Neural progenitor cell (in vitro differentiated cells): Measurements from ENCODE around the gene CTTNBP2NL. TPM values are rescaled to one million over a fixed set of nuclear protein-coding genes. Genes with fewer than 3 reads are reported as not detected.

Source experiments
- DNase-seq: peaks from one replicate; pipeline ENCODE4 v3.0.0-alpha.2; 2016; ENCODE audit warnings: low spot score
- H2AFZ ChIP-seq: fragments of 200-600 bp; sonication (generic); replicated peaks from 2 replicates; pipeline ENCODE4 v1.6.1; 2016; ENCODE audit warnings: antibody characterized with exemption
- H3F3A ChIP-seq: fragments of 200-600 bp; sonication (generic); 2 replicates; pipeline ENCODE4 v1.6.1; 2016; ENCODE audit warnings: antibody characterized with exemption, low read depth
- H3K27ac ChIP-seq: fragments of 200-600 bp; sonication (generic); 2 replicates; pipeline ENCODE4 v1.5.1; 2016; ENCODE audit warnings: mild to moderate bottlenecking
- H3K27me3 ChIP-seq: fragments of 200-600 bp; sonication (generic); 2 replicates; pipeline ENCODE4 v1.6.1; 2016; ENCODE audit warnings: mild to moderate bottlenecking, moderate library complexity
- H3K36me3 ChIP-seq: fragments of 200-600 bp; sonication (generic); 2 replicates; pipeline ENCODE4 v1.5.1; 2016
- H3K4me1 ChIP-seq: fragments of 200-600 bp; sonication (generic); 2 replicates; pipeline ENCODE4 v1.6.1; 2016; ENCODE audit warnings: mixed run types
- H3K4me2 ChIP-seq: fragments of 200-600 bp; sonication (generic); 2 replicates; pipeline ENCODE4 v1.6.1; 2016
- H3K4me3 ChIP-seq: fragments of 200-600 bp; sonication (generic); 2 replicates; pipeline ENCODE4 v1.5.1; 2016
- H3K79me2 ChIP-seq: fragments of 200-600 bp; sonication (generic); 2 replicates; pipeline ENCODE4 v1.6.1; 2016; ENCODE audit warnings: low read depth
- H3K9ac ChIP-seq: fragments of 200-600 bp; sonication (generic); 2 replicates; pipeline ENCODE4 v1.6.1; 2016
- H3K9me3 ChIP-seq: fragments of 200-600 bp; sonication (generic); 2 replicates; pipeline ENCODE4 v1.5.1; 2016; ENCODE audit warnings: low read depth
- H4K20me1 ChIP-seq: fragments of 200-600 bp; sonication (generic); 2 replicates; pipeline ENCODE4 v1.6.1; 2016; ENCODE audit warnings: low read depth
- H3K27ac Mint-ChIP-seq: 3 replicates; pipeline ENCODE4 v1.8.0; 2021; ENCODE audit warnings: mixed read lengths
- H3K27me3 Mint-ChIP-seq: 2 replicates; pipeline ENCODE4 v1.8.0; 2022; ENCODE audit warnings: low read depth, mild to moderate bottlenecking, inconsistent platforms, moderate library complexity, mixed read lengths; ENCODE audit not compliant: insufficient read depth
- H3K36me3 Mint-ChIP-seq: 3 replicates; pipeline ENCODE4 v1.8.0; 2021; ENCODE audit warnings: mixed read lengths
- H3K4me1 Mint-ChIP-seq: 3 replicates; pipeline ENCODE4 v1.8.0; 2021; ENCODE audit warnings: mixed read lengths
- H3K4me3 Mint-ChIP-seq: 3 replicates; pipeline ENCODE4 v1.8.0; 2021; ENCODE audit warnings: mild to moderate bottlenecking, moderate library complexity, mixed read lengths
- H3K9me3 Mint-ChIP-seq: 3 replicates; pipeline ENCODE4 v1.8.0; 2020; ENCODE audit warnings: mixed read lengths
- EZH2 ChIP-seq: fragments of 200-600 bp; sonication (generic); IDR thresholded peaks from 2 replicates; pipeline ENCODE4 v1.6.1; 2017; ENCODE audit warnings: antibody characterized with exemption, mild to moderate bottlenecking, moderate library complexity
- EZH2phosphoT487 ChIP-seq: fragments of 200-600 bp; sonication (generic); IDR thresholded peaks from 2 replicates; pipeline ENCODE4 v1.6.1; 2017; ENCODE audit warnings: antibody characterized with exemption
- total RNA-seq: library from RNA; depleted of rRNA; stranded (reverse); fragments of >200 nt; gene quantifications from 2 replicates; pipeline ENCODE4 v1.2.3, GENCODE V29; 2015; ENCODE audit warnings: low replicate concordance
- TF ChIP-seq, protein P1 (sequence below): fragments of 200-600 bp; sonication (generic); IDR thresholded peaks from 2 replicates; pipeline ENCODE4 v1.5.1; 2017; ENCODE audit warnings: antibody characterized with exemption, mild to moderate bottlenecking

Gene CTTNBP2NL
- total RNA-seq, 1 donor from 2014 or later = 27.2 TPM

- no peaks in the 10 kb centered on the region for H3K9me3 ChIP-seq
- Mint-ChIP-seq H3K27ac (no peak overlapping the region), H3K9me3 (no peaks in the 10 kb centered on the region), H3K27me3 (no peaks in the 10 kb centered on the region), H3K4me1 (no peaks in the 10 kb centered on the region), H3K36me3 (peaks cover 34% of the 10 kb centered on the region), H3K4me3 (no peak overlapping the region)
- H3K4me2 ChIP-seq = no peak overlapping the region
- H3F3A ChIP-seq = peaks cover 5% of the 10 kb centered on the region
- H3K36me3 ChIP-seq = peaks cover 9% of the 10 kb centered on the region
- H4K20me1 ChIP-seq = peaks cover 12% of the 10 kb centered on the region
- H3K4me3 ChIP-seq = no peak overlapping the region
- no peak for TF ChIP-seq EZH2phosphoT487
- TF ChIP-seq, protein P1, sequence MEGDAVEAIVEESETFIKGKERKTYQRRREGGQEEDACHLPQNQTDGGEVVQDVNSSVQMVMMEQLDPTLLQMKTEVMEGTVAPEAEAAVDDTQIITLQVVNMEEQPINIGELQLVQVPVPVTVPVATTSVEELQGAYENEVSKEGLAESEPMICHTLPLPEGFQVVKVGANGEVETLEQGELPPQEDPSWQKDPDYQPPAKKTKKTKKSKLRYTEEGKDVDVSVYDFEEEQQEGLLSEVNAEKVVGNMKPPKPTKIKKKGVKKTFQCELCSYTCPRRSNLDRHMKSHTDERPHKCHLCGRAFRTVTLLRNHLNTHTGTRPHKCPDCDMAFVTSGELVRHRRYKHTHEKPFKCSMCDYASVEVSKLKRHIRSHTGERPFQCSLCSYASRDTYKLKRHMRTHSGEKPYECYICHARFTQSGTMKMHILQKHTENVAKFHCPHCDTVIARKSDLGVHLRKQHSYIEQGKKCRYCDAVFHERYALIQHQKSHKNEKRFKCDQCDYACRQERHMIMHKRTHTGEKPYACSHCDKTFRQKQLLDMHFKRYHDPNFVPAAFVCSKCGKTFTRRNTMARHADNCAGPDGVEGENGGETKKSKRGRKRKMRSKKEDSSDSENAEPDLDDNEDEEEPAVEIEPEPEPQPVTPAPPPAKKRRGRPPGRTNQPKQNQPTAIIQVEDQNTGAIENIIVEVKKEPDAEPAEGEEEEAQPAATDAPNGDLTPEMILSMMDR = no peak
- no peak for TF ChIP-seq EZH2
- H3K4me1 ChIP-seq = no peaks in the 10 kb centered on the region
- no peaks in the 10 kb centered on the region for H3K27me3 ChIP-seq
- no peak for DNase-seq
- no peaks in the 10 kb centered on the region for H3K79me2 ChIP-seq
- H3K9ac ChIP-seq = no peak overlapping the region
- no peak overlapping the region for H2AFZ ChIP-seq
- no peak overlapping the region for H3K27ac ChIP-seq
Observed at GRCh38 chr1:112457955-112458354, 61.9 kb downstream of the CTTNBP2NL start.

- H3K27ac ChIP-seq = no peak overlapping the region
- no peak overlapping the region for H2AFZ ChIP-seq
- H3K9ac ChIP-seq = no peak overlapping the region
- Mint-ChIP-seq H3K27me3 (no peaks in the 10 kb centered on the region), H3K36me3 (peaks cover 34% of the 10 kb centered on the region), H3K9me3 (no peaks in the 10 kb centered on the region), H3K4me1 (no peaks in the 10 kb centered on the region), H3K27ac (no peak overlapping the region), H3K4me3 (no peak overlapping the region)
- no peaks in the 10 kb centered on the region for H3K27me3 ChIP-seq
- no peaks in the 10 kb centered on the region for H3K79me2 ChIP-seq
- peaks cover 9% of the 10 kb centered on the region for H3K36me3 ChIP-seq
- H4K20me1 ChIP-seq = peaks cover 12% of the 10 kb centered on the region
- H3K4me2 ChIP-seq = no peak overlapping the region
- TF ChIP-seq EZH2phosphoT487 (no peak), EZH2 (no peak)
- TF ChIP-seq, protein P1 = no peak
- H3K9me3 ChIP-seq = no peaks in the 10 kb centered on the region
- H3K4me1 ChIP-seq = no peaks in the 10 kb centered on the region
- peaks cover 5% of the 10 kb centered on the region for H3F3A ChIP-seq
- no peak for DNase-seq
- no peak overlapping the region for H3K4me3 ChIP-seq
Observed at GRCh38 chr1:112458756-112459155, 62.7 kb downstream of the CTTNBP2NL start.

- H3K4me3 ChIP-seq = no peak overlapping the region
- H3K36me3 Mint-ChIP-seq = peaks cover 25% of the 10 kb centered on the region
- no peak overlapping the region for H3K4me3 Mint-ChIP-seq
- DNase-seq = no peak
- no peak overlapping the region for H3K9ac ChIP-seq
- no peak overlapping the region for H2AFZ ChIP-seq
- peaks cover 12% of the 10 kb centered on the region for H4K20me1 ChIP-seq
- H3K27me3 Mint-ChIP-seq = peaks cover 4% of the 10 kb centered on the region
- H3K27ac Mint-ChIP-seq = no peak overlapping the region
- H3K36me3 ChIP-seq = no peaks in the 10 kb centered on the region
- H3K4me1 ChIP-seq = no peaks in the 10 kb centered on the region
- no peaks in the 10 kb centered on the region for H3K79me2 ChIP-seq
- peaks cover 5% of the 10 kb centered on the region for H3K4me1 Mint-ChIP-seq
- no peak overlapping the region for H3K4me2 ChIP-seq
- H3F3A ChIP-seq = peaks cover 8% of the 10 kb centered on the region
- no peak overlapping the region for H3K27ac ChIP-seq
- TF ChIP-seq, protein P1 = no peak
- TF ChIP-seq EZH2 = no peak
- no peaks in the 10 kb centered on the region for H3K9me3 Mint-ChIP-seq
- H3K9me3 ChIP-seq = no peaks in the 10 kb centered on the region
- H3K27me3 ChIP-seq = peaks cover 4% of the 10 kb centered on the region
Observed at GRCh38 chr1:112460615-112461014, 64.6 kb downstream of the CTTNBP2NL start.
